Activated T-helper 1 cell treated with anti-CD3 and anti-CD28 coated beads, Interleukin-2, amount 50 U/mL, for 16 hours (primary cell): Measurements from ENCODE around the gene CAMTA1.

Experiments
- DNase-seq, 2 donors: peaks; one replicate each; pipeline ENCODE4 v3.0.0-alpha.2; 2020; ENCODE audit warnings: low read depth in 1 of 2, low spot score in 1 of 2

Gene CAMTA1

DNA sequence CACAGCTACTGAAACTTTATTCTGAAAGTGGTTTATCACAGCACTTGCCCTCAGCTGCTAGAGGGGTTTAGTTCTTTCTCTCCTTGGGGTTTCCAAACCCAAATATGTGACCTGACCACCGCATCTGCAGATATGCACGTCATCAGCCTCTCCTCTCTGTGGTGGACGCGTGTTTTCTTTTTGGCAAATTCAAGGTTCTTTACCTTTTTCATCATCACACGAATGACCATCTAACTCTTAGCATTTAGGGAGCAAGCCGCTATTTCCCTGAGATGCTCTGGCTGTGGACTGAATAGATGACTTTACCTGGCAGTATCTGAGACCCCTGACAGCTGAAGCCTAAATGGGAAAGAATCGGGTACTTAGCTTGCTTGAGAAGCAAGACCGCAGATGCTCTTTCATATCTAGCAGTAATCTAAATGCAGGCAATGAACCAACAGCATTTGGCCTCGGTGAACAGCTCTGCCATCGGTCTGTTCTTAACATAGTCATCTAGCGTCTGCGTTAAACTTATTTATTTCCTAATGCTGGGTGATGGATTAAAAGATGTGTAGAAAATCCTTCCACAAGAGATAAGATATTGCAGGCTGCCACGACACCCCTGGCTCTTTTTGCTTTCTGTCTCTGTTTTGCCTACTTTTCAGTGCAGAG is 463.4 kb downstream of the CAMTA1 start:
- DNase-seq = no peak

- DNase-seq = no peak
Observed at GRCh38 chr1:7249516-7249915, 464.3 kb downstream of the CAMTA1 start.

DNA sequence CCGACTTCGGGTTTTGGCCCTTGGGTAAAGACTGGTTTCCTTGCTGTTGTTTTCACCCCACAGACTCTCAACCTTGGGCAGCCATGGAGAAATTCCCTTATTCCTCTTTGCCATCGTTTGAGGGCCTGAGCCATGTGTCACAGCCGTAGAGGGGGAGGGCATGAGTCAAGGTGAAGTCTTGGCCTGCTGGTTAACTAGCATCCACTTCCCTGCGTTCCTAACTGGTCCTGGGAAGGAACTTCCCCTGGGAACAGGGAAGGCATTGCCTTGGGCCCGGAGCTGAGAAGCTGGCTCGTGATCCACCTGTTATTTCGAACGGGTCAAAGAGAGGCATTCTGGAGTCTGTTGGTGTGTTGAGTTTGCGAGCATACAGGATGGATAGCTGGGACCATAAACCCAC is 464.9 kb downstream of the CAMTA1 start:
- no peak for DNase-seq

- DNase-seq = no peak
Observed at GRCh38 chr1:7250597-7251453, 465.6 kb downstream of the CAMTA1 start.

GRCh38 chr1:7251454-7251800 is 466.2 kb downstream of the CAMTA1 start:
- DNase-seq = no peak

- no peak for DNase-seq
Observed at GRCh38 chr1:7252411-7253117, 467.3 kb downstream of the CAMTA1 start.

DNA sequence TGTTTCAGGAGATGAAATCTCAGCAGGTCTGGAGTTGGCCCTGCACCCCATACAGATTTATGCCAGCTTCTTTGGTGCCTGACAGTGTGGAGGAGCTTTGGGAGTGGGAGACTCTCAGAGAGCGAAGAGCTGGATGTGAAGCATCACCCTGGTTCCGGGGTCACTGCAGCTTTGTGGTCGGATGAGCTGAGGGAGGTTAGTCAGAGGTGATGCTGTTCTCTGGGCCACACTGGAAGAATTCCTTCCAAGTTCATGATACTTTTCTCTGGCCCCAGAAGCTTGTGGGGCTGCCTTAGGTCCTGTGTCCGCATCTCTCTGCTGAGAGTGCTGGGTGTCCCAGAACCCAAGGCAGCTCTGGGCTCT is 467.8 kb downstream of the CAMTA1 start:
- no peak for DNase-seq

- DNase-seq = no peak
Observed at GRCh38 chr1:7253988-7254587, 468.8 kb downstream of the CAMTA1 start.

GRCh38 chr1:7255303-7256058 is 470.2 kb downstream of the CAMTA1 start:
- no peak for DNase-seq

GRCh38 chr1:7256526-7256925 is 471.3 kb downstream of the CAMTA1 start:
- DNase-seq = no peak

DNA sequence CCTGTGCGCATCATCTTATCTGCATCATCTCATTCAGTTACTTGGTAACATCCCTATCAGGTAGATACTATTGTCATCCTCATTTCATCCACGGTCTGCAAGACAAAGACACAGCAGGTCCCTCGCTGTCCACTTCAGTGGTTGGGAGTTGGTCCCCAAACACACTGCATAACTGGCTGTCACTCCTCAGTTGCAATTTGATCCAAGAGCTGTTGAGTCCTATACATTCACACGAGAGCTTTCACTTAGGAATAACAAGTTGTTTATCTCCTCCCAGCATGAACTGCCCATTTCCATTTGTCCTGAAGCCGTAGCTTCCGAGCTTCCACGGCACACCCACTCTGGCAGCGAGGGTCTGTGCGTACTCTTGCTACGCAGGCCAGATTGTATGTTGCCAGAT is 472.0 kb downstream of the CAMTA1 start:
- DNase-seq = no peak

DNA sequence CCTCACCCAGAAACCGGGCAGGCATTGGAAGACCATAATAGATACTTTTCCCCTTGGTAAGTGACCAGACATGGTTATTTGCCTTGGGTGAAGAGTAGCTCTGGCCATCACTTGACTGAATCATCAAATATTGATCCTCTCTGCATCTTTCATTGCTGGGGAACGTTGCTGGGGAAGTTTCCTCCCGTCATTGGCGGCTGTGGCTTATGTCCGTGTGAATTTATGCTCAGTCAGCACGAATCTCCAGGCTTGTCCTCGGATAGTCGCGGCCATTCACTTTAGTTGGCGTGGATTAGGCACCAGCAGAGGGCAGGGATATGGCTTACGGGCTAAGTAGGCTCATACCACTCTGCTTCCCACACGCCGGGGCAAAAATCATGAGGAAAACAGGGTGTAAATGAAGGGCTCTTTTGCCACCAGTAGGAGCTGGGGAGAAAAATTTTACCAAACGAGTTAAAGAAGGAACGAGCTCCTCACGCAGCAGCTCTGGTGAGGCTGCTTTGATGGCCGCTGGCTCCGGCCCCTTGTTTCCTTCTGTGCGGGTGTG is 473.4 kb downstream of the CAMTA1 start:
- no peak for DNase-seq

DNA sequence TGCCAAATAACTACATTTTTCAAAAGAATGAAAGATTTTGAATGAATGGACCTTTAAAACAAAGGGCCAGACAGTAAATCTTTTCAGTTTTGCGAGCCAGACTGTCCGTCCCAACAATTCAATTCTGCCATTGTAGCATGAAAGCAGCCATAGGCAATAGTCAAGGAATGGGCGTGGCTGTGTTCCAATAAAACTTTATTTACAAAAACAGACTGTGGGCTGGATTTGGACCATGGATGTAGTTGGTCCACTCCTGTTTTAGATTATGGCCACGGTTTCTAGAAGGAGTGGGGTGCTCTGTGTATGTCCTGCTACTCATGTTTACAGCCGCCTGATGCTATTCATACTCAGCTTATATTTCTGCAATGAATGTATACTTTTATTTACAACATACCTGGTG is 474.7 kb downstream of the CAMTA1 start:
- DNase-seq = no peak

GRCh38 chr1:7261490-7261889 is 476.2 kb downstream of the CAMTA1 start:
- no peak for DNase-seq

DNA sequence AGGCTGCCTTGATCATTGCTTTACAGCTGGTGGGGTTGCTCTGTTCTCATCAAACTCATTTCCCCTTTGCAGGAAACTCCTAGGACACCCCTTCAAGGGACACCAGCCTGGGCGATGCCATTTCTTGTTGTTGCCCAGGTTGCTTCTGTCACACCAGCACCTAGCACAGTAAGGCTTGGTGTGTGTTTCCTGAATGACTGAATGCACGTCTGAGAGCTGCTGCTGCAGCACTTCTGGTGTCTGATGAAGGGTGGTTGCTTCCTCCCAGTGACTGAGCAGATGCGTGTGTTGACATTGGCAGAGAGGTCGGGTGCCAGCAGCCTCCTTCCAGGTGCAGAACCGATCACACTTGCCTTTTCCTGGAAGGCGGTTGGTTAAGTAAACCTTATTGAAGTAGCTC is 477.4 kb downstream of the CAMTA1 start:
- no peak for DNase-seq

GRCh38 chr1:7263021-7263960 is 478.0 kb downstream of the CAMTA1 start:
- no peak for DNase-seq

DNA sequence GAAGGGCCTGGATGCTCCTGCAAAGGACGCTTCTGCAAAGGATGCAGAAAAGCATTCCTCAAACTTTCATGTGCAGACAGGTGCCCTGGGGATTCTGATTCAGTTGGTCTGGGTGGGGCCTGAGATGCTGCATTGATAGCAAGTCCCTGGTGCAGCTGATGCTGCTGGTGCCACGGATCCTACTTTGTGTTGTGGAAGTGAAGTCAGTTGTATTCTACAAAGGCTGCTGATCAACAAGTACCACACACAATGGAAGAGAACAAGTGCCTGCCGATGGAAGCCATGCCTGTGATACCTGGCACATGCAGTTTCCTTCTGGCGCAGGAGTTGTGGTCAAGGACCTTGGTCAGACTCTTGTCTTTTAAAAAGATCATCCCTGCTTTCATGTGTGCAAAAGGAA is 478.8 kb downstream of the CAMTA1 start:
- no peak for DNase-seq

GRCh38 chr1:7265771-7266371 is 480.6 kb downstream of the CAMTA1 start:
- no peak for DNase-seq

- DNase-seq = no peak
Observed at GRCh38 chr1:7266561-7266960, 481.3 kb downstream of the CAMTA1 start.
